ENCODE results near the gene DDX31.

DNA sequence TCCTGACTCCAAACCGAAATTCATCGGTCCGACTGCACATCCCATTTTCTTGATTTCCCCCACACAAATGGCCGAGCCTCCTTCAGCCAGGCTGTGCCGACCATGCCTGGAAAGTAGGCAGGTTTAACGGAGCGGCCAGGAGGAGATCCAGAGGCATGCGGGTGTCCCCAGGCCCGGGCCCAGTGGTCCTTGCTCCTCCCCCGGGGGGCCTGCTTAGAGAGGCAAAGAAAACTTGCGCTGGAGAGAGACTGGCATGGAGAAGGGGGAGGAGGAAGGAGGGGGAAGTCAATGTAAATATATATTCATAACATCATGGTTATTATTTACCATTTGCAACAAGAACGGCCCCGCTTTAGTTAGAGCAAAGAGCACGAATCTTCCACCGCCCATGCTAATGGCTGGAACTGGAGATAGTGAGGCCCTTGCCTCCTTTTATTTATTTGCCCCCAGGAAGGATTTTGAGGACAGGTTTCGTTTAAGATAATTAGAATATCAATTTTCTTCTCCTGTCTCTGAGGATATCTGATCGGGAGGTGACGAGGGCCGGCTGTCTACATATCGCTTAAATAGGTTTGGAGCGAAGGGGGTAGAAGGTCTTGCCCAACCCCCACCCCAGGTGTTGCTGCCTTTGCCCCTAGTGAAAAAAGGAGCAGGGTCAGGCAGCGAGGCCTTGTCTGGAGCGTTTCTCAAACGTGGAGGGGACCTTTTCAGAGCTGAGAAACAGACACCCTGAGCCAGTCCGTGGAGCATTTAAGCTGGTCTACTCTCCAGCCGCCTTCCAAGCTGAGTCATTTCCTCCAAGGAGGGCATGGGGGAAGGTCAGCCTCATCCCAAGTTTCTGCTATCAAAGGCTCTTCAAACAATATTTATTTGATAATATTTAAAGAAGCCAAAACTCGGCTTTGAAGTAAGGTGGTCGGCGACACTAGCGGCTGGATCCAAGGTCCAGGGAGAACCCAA, 84.9 kb downstream of the DDX31 start:
- no peak for TF ChIP-seq CTCF (IDR thresholded peaks at IDR 0.05)
- TF ChIP-seq POLR2A (IDR thresholded peaks at IDR 0.05), result no peak

Data from thyroid gland (tissue), 4 donors.